GM19455 (cell line): ENCODE measurements around the gene RBM39.
"Not testable (repeated sequence)": the region's sequence is repeated elsewhere in the genome, so short reads cannot be mapped to it uniquely, and the experiment has no call there.

Source experiments
- ATAC-seq: cut with Tn5 transposase; IDR thresholded peaks from one replicate; pipeline ENCODE4 v1.9.1; 2021; ENCODE audit not compliant: unreplicated experiment

Gene RBM39

GRCh38 chr20:35726842-35727711, 15.0 kb downstream of the RBM39 start:
- no peak for ATAC-seq

GRCh38 chr20:35724321-35725230, 17.5 kb downstream of the RBM39 start:
- ATAC-seq, result no peak

DNA sequence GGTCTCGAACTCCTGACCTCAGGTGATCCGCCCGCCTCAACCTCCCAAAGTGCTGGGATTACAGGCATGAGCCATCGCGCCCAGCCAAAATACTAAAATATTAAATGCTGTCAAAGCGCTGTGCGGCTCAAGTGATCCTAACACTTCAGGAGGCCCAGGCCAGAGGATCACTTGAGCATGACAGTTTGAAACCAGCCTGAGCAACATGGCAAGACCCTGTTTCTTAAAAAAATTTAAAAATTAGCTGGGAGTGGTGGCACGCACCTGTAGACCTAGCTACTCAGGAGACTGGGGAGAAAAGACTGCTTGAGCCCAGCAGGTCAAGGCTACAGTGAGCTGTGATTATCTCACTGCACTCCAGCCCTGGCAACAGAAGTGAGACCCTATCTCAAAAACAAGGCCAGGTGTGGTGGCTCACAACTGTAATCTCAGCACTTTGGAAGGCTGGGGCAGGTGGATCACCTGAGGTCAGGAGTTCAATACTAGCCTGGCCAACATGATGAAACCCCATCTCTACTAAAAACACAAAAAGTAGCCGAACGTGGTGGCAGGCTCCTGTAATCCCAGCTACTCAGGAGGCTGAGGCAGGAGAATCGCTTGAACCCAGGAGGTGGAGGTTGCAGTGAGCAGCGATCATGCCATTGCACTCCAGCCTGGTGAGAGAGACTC, 18.3 kb downstream of the RBM39 start:
- ATAC-seq, result not testable (repeated sequence)

- not testable (repeated sequence) for ATAC-seq
Observed at GRCh38 chr20:35723275-35723639, 18.8 kb downstream of the RBM39 start.

GRCh38 chr20:35721621-35722020, 20.4 kb downstream of the RBM39 start:
- ATAC-seq, result no peak

- no peak for ATAC-seq
Observed at GRCh38 chr20:35721219-35721618, 20.8 kb downstream of the RBM39 start.

DNA sequence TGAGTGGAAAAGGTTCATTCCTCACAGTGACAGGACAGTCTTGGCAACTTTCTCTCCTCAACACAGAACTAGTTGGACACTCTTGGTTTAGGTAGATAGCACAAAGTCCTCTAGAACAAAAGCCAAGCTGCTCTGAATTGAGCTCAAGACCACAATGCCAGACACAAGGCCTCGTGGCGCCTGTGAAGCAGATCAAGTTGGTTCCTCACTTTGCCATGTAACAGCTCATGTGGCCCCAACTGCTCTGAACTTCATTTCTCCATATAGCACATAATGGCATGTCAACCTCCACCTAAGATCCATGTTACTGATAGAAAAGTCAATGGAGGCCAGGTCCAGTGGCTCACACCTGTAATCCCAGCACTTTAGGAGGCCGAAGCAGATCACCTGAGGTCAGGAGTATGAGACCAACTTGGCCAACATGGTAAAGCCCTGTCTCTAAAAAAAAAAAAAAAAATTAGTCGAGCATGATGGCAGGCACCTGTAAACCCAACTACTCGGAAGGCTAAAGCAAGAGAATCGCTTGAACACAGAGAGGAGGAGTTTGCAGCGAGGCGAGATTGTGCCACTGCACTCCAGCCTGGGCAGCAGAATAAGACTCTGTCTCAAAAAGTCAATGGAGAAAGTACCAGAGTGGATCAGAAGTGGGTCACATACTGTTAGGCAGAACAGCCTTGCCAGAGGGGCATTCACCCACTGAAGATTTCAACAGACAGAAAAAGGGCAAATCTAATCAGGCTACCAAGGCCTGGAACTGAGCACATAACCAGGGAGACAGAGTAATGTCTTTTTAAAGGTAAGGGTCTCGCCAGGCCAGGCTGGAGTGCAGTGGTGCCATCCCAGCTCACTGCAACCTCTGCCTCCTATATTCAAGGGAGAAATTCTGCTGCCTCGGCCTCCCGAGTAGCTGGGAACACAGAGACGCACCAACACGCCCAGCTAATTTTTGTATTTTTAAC, 21.6 kb downstream of the RBM39 start:
- no peak for ATAC-seq

DNA sequence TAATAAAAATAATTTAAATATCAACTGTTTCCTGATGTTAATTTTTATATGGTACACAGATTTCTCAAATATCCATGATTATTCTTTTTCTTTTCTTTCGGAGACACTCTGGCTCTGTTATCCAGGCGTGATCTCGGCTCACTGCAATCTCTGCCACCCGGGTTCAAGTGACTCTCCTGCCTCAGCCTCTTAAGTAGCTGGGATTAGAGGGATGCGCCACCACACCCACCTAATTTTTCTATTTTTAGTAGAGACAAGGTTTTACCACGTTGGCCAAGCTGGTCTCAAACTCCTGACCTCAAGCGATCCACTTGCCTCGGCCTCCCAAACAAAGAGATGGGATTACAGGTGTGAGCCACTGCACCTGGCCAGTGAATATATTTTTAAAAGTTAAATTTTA, 22.3 kb downstream of the RBM39 start:
- ATAC-seq, result no peak

DNA sequence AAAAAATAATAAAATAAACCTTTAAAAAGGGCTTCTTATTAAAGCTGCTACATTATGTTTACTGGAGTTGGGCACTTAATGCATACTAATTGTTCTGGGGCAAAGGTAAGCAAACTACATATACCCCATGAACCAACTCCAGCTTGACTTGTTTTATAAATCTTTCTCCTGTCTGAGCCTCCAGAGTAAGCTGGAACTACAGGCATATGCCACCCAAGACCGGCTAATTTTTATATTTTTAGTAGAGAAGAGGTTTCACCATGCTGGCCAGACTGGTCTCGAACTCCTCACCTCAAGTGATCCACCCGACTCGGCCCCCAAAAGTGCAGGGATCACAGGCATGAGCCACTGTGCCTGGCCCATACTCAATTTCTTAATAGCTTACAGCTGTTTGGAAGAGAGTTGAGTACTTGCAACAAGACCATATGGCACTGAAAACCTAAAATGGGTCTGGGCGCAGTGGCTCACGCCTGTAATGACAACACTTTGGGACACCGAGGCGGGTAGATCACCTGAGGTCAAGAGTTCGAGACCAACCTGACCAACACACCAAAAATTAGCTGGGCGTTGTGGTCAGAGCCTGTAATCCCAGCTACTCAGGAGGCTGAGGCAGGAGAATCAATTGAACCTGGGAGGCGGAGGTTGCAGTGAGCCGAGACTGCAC, 23.0 kb downstream of the RBM39 start:
- no peak for ATAC-seq

DNA sequence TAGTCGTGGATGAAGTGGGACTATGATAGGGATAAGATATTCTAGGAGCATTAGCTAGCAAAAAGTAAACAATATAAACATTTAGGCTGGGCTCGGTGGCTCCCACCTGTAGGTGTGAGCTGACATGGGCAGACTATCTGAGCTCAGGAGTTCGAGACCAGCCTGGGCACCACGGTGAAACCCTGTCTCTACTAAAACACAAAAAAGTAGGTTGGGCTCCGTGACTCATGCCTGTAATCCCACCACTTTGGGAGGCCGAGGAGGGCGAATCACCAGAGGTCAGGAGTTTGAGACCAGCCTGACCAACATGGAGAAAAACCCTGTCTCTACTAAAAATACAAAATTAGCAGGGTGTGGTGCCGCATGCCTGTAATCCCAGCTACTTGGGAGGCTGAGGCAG, 23.7 kb downstream of the RBM39 start:
- not testable (repeated sequence) for ATAC-seq

DNA sequence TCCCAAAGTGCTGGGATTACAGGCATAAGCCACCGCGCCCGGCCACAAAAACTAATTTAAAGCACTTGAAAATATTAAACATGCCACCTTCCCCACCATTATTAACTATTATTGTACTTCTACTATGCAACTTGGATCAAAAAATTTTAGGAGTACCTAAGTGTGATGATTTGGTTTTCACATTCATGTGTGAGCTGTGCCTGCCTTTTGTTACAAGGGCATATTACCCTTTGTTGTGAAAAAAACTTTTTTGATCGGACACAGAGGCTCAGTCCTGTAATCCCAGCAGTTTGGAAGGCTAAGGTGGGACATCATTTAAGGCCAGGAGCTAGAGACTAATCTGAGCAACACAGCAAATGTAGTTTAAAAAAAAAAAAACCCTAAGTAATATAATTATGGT, 25.7 kb downstream of the RBM39 start:
- ATAC-seq, result no peak

DNA sequence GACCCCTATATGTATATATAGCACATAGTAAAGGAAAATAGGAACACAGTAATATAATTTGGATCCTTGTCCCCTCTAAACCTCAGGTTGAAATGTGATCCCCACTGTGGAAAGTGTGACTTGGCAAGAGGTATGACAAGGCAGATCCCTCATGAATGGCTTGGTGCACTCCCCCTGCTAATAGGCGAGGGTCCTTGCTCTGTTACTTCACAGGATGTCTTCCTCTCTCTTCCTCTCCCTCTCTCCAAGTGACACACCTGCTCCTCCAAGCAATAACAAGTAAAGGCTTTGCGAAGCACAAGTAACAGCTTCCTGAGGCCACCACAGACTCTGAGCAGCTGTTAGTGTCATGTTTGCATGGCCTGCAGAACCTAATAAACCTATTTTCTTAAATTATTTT, 26.4 kb downstream of the RBM39 start:
- no peak for ATAC-seq

DNA sequence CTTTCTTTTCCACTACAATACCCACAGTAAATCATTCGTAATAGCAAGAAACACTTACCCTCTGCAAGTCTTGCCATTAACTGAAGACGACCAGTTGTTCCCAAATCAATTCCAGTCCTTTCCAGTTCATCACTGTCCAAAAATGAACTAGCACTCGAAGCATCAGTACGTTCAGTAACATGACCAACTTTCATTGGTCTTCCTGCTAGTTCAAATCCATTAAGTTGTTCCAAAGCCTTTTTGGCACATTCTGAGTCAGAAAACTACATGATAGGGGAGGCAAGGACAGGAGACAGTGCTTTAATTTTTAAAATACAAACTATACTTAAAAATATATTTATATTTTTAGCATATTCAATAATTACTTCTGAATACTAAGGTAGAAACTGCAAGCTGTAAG, 27.9 kb downstream of the RBM39 start:
- ATAC-seq, result no peak

GRCh38 chr20:35713120-35713519, 28.9 kb downstream of the RBM39 start:
- ATAC-seq, result not testable (repeated sequence)

DNA sequence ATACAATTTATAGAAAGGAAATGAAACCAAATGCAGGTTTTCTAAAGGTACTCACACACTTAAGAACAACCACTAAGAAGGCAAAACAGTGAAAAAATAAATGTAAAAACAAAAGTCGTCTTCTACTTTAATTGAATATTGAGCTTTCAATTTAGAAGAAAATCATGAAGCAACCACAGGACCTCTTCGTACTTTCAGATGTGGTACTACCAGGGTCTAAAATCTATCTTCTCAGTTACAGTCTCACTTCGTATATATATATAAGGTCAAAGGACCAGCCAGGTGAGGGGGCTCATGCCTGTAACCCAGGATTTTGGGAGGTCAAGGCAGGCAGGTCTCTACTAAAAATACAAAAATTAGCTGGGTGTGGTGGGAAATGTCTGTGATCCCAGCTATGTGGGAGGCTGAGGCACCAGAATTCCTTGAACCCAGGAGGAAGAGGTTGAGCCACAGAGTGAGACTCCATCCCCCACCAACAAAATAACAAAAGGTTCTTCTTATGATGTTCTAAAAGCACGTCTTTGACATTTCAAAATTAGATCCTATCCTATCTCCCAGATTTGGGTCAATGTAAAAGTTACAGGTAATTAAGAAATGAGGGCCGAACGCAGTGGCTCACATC, 30.4 kb downstream of the RBM39 start:
- no peak for ATAC-seq

DNA sequence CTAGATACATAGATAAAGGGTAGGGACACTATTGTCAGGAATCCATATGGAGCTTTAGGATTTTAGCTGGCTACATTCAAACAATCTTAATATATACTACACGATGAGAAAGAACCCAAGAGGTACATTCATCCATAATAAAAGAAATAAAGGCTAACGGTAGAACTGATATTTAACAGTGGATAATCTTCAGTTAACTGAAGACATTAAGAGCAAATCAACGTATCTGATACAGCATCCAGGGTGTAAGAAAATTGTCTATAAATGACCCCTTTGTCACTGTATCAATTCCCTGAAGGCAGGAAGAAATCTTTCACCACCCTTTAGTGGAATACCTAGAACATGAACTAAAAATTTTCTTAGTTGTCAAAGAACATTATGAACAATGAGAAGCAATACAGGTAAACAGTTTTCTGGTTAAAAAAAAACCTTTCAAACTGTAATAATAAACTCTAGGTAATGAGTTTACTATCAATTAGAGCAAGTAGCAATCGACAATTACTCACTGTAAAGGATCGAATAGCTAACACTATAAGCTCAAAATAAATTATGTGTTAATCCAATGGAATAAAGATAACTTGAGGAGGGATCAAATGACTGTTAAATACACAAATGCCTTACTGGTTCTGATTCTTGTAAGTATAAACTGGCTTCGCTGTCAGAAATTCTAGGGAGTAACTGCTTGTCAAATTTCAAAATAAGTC, 31.0 kb downstream of the RBM39 start:
- no peak for ATAC-seq

GRCh38 chr20:35710039-35710438, 32.0 kb downstream of the RBM39 start:
- no peak for ATAC-seq

DNA sequence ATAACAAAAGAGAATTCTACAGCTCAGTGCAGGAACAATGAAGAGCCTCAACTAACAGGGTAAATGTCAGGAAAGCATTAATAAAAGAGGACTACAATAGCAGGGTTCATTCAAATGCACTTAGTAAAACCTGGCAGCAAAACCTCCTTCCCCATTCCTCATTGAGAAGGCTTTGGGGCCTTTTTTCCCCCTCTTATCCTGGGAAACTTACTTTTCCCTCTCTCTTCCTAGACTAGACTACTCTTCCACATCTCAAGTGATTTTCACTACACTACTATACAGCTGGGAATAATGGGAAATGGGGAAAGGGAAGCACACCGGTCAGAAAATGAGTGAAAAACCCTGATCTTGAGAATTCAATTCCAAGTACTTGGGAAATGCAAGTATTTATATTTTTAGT, 32.8 kb downstream of the RBM39 start:
- no peak for ATAC-seq

DNA sequence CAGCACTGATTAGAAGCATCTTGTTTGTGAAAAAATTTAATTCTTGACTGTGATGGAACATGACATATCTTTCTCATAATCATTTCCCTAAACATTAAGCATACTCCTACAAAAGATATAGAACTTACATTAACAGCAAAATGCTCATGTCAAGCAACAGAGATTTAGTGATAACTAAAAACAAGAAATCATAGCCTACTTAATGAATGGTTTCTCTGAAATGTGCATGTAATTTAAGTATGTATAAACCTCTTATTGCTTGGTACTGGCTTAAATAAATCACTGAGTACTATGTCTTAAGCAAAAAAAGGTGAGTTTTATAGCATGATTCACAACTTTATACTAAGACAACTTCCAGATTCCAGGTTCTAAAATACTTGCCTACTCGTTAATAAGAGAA, 33.6 kb downstream of the RBM39 start:
- ATAC-seq, result no peak
